NCI-H226 (cell line): ENCODE measurements around the gene PGAM5.

Experiments
- DNase-seq: peaks from one replicate; pipeline ENCODE4 v3.0.0-alpha.2; 2015

The PGAM5 gene

GRCh38 chr12:132710405-132711079 is at the start of gene PGAM5:
Gene PGAM5, plus strand, starts transcription at chr12:132710842. Its CDS starts 35 bp downstream, at chr12:132710877.
- DNase-seq: peak; percentile 96

DNA sequence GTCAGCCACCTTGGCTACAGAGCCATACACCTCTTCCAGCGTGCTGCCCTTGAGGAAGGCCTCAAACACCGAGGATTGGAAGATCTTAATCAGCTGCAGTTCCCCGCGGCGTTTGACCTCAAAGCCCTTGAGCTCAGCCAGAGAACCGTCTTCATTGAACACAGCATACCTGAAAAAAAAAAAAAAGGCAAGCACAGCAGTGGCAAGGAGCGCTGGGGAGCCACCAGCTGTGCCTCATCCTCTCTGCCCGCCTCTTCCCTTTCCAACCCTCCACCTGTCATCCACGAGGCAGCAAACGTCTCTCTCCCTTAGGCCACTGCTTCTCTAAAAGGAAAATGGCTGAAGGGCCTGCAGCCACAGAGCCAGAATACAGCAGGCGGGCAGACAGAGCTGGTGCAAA is 49.6 kb upstream of the PGAM5 start:
- DNase-seq: no peak

GRCh38 chr12:132661972-132662371 is 48.7 kb upstream of the PGAM5 start:
- DNase-seq: no peak

DNA sequence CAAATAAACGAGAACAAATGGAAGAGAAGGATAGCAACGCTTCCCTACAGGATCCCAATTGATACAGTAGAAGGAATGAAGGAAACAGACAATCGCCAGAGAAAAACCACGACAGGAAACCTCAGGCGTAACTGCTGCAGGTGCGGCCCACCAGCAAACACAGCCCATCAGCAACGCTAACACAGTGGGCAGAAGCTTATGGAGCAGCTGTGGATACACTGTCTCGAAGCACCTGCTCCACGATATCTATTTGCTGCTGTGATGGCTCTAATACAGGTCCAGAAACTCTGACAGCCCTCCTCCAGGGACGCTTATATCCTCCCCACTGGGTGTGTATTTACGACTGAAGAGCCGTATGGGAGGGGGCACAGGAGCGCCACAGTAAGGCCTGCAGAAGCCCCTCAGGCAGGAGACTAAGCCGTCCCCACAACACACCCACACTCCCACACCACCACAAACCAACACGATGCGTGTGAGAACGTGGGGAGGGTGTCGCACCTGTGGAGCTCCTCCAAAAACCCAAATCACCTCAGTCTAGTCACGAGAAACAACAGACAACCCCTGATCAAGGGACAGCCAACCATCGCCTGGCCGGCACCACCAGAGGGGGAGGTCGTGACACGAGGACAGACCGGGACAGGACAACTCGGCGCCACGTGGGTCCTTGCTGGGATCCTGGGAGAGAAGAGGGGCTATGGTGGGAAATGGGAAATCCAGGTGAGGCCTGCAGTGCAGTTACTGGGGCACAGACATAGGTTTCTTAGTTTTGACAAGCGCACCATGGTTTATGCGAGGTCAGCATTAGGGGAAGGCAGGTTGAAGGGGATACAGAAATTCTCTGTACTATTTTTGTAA is 47.5 kb upstream of the PGAM5 start:
- no peak for DNase-seq

DNA sequence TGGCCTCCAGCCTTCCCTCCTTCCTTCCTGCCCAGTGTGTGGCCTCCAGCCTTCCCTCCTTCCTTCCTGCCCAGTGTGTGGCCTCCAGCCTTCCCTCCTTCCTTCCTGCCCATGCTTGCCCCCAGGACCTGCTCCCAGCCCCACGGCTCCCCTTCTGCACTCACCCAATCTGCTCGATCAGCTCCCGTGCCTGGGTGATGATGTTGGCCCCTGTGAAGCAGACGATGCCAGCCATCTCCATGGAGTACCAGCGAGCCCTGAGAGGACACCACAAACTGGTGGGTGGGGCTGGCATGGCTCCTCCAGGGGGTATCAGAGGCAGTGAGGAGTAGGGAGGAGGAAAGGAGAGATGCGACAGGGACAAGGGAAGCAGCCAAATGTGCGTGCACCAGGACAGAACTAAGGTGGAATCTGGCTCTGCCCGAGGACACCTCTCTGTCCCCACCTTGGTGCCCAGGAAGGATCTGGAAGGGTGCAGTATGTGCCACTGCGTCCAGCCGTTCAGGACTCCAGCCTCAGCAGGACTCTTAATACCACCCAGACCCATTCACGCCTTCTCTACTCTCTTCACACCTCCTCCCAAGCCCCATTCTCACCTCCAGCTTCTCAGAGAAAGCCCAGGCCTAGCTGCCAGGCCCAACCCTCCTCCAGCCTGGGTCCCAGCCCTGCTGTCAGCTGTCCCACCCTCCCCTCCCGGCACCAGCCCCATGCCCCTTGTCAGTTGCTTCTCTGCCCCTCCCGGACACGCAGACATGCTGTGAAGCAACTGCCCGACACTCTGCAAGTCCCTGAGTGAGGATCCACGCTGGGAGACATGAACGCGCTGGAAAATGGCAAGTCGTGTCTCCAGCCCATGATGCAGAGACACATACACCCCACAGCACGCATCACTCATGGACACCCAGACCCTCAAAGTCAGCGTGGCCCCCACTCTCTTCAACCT is 46.2 kb upstream of the PGAM5 start:
- no peak for DNase-seq

- DNase-seq: no peak
Observed at GRCh38 chr12:132665149-132665491, 45.5 kb upstream of the PGAM5 start.

- no peak for DNase-seq
Observed at GRCh38 chr12:132665794-132666193, 44.8 kb upstream of the PGAM5 start.

- DNase-seq: no peak
Observed at GRCh38 chr12:132668191-132669088, 42.2 kb upstream of the PGAM5 start.

DNA sequence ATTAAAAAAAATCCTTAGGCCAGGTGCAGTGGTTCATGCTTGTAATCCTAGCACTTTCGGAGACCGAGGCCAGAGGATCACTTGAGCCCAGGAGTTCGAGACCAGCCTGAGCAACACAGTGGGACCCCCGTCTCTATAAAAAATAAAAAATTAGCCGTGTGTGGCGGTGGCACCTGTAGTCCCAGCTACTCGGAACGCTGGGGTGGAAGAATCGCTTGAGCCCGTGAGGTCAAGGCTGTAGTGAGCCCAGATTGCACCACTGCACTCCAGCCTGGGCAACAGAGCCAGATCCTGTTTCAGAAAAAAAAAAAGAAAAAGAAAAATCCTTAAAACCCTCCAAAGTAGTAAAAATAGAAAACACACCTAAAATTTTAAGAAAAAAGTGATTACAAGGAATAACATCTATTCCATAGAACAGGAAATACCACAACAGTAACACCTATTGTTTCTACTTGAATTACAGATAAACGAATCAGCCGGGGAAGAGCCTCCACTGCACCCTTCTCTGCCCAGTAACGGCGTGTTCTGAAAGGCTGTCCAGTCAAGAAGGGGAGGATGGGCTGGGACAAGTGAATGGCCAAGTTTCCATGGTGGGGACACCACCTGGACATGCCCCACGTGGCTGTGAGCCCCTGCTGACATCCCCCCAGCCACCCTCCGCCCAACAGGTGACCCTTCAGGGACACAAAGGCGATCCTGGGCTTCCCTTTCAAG is 41.3 kb upstream of the PGAM5 start:
- no peak for DNase-seq

DNA sequence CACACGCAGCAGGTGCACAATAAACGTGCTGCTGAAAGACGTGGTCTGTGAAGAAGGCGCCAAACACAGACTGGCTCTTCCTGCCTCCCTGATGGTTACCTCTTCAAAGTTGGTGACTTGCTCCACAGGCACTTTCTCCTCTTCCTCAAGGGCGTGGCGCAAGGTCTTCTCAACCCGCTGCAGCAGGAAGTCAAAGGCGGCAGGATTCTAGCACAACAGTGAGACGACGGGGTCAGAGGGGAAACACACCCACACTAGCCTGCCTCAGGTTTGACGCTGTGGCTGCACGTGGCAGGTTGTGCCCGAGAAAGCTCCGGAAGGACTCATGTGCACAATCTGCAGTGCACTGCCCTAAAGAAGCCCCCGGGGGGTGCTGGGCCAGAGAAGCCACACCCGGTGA is 38.5 kb upstream of the PGAM5 start:
- no peak for DNase-seq

DNA sequence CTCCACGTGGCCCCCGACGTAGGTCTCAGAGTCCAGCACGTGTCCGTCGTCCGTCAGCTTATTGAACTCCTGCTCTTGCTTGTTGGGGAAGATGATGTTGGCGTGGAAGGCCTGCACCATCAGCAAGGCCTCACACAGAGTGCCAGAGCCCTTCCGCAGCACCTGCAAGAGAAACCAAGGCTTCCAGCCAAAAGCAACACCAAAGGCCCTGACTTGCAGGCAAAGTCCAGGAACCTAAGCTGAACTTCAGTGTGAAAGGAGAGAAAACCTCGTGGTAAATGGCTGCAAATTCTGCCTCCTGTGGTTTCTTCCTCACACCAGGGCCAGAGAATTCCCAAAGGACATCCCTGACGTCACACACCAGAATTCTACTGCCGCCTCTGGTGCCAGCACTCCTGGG is 38.0 kb upstream of the PGAM5 start:
- no peak for DNase-seq

- no peak for DNase-seq
Observed at GRCh38 chr12:132673288-132674179, 37.1 kb upstream of the PGAM5 start.

DNA sequence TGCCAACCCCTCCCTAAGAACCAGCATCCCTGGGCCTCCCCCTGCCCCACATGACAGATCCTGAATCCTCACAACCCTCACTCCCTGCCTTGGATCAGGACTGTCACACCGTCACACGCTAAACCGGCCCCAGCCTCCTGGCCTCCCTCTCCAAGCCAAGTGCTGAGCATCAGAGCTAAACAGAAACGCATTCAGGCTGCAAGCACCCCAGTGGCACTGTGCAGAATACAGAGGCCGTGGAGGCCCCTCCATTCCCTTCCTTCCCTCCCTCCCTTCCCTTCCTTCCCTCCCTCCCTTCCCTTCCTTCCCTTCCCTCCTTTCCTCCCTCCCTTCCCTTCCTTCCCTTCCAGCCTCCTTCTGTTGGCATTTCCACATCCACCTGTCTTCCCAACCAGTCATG is 36.1 kb upstream of the PGAM5 start:
- DNase-seq: no peak

DNA sequence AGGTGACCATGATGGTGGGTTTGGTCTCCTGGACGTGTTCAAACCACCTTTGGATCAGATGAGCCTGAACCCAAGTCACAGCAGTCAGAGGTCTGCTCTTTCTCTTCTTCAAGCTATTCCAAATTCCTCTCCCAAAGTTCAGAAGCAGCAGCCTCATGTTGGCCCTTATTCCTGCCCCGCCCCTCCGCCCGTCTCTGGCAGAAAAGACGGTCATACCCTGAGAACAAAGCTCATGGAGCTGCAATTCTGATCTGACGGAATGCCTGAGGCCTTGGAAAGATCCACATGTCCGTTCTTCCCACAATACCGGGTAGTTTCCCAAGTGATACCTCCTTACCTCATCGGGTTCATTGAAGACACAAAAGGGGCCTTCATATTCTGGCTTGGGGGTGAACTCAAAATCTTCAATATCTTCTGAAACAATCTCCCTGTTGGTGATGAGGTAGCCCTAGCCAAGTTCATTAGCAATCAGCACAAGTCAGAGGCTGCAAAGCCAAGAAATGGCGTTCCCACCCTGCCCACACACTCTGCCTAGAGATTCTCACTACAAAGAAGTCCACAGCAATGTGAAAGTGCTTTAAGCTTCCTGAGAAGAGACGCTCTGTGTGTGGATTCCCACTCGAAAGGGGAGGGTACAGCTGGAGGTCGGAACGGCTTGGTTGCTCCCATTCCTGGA is 34.7 kb upstream of the PGAM5 start:
- no peak for DNase-seq

GRCh38 chr12:132677492-132677891 is 33.1 kb upstream of the PGAM5 start:
- DNase-seq: no peak

DNA sequence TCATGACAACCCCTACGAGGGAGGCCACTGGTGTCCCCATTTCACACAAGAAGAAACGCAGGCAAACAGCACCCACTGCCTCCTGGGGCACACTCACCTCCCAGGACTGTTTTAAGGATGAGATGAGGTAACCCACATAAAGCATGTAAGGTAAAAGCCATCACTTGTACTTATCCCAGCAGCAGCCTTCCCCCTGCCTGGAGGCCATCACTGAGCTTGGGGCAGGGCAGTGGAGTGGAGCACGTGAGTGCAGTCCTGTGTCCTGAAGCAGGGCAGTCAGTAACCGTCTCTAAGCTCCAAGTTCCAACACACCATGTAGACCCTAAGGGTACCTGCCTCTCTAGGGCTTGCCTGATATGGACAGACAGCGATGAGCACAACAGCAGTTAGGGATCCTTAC is 25.2 kb upstream of the PGAM5 start:
- no peak for DNase-seq

DNA sequence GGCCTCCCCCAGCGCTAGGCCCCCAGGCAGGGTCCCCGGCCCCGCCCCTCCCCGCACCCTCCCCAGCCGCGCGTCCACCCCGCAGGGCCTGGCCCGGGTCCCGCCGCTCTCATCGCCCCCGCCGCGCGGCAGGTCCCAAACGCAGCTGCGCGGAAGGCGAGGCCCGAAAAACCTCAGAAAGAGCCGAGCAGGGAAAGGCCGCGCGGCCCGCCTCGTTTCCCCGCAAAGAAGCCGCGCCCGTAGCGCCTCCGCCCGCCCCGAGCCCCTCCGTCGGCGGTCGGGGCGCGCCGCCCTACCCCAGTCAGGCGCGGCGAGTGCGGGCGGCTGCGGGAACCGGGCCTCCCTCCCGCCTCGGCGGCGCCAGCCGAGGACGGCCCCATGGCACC is 23.8 kb upstream of the PGAM5 start:
- no peak for DNase-seq

DNA sequence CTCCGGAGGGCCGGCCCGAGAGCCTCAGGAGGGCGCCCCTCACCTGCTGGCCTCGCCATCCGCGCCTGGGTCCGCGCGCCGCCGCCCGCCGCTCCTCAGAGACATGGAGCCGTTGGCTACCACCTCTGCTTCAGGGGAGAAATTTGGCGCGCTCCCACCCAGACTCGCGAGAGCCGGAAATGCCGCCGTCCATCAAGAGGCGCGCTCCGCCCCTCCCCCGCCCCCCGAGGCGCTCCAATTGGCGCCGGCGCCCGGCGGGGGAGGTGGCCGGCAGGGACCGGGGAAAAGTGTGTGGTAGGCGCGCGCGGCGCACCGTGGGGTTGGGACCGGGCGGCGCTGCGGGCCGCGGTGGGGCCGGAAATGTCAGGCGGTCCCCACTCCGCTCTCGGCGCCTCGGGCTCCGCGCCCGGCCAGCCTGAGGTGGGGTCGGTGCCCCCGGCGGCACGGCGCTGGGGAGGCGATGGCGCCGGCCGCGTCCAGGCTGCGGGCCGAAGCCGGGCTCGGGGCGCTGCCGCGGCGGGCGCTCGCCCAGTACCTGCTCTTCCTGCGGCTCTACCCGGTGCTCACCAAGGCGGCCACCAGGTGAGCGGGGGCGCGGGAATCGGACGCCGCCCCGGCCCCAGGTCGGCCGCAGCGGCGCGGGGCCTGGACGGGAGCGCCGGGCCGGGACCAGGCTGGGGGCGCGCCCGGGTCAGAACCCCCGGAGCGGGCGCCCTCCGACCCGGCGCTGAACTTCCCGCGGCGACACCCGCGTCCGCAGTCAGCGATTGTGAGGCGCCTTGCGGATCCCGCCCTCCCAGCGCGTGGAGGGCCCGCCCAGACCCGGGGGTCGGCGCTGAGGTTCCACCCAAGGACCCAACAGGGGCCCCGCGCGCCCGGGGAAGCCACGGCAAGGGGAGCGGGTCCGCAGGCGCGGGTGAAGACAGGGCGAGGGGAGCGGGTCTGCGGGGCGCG is 23.2 kb upstream of the PGAM5 start, which contains the start of the genes POLE and PXMP2:
TSS of gene POLE (minus strand) at position 132 of the 954 bp plus-strand sequence. CDS start at position 105, 27 bp downstream.
TSS of gene PXMP2 (plus strand) at position 377 of the 954 bp plus-strand sequence. CDS start at position 461, 84 bp downstream.
- peak; percentile 95 for DNase-seq
